ENCODE data around the gene TCF25.
"Not testable (repeated sequence)": the region's sequence is repeated elsewhere in the genome, so short reads cannot be mapped to it uniquely, and the experiment has no call there.

Gene TCF25

DNA sequence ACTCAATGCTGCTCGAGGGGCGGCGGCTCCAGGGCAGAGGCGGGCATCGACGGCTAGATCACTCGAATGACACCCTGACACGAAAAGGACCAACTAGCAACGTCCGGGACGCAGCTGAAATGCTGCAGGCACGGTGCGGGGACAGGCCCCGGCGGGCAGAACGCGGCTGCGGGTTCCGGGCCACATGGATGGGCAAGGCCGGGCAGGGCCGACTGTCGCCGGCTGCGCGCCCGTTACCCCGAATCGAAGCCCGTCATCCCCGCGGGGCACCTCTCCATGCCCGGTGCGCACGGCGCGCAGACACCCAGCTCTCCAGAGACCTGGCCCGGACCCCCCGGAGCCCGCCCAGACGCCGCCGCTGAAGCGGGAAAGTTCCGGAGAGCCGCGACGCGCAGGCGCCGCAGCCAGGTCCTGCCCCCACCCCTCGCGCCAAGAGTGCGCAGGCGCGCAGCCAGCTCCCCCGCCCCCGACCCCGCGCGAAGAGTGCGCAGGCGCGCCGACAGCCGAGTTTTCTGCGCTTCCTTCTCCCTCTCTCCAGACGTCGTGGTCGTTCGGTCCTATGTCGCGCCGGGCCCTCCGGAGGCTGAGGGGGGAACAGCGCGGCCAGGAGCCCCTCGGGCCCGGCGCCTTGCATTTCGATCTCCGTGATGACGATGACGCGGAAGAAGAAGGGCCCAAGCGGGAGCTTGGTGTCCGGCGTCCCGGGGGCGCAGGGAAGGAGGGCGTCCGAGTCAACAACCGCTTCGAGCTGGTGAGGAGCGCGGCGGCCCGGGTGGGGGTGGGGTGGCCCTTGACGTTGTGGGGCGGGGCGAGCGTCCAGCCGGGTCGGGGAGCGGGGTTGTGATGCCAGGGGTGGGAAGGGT is at the start of gene TCF25:
TCF25 (plus strand) TSS at position 484 of the 863 bp plus-strand sequence; CDS start at position 560, 76 bp downstream.
- in situ Hi-C loops (cut with HindIII; ENCODE audit: low sequenced_read_pairs): no loop called here

- in situ Hi-C loops (cut with HindIII; ENCODE audit: low sequenced_read_pairs): not testable (repeated sequence)
Measured at GRCh38 chr16:89823824-89824148, 49.6 kb upstream of the TCF25 start.

DNA sequence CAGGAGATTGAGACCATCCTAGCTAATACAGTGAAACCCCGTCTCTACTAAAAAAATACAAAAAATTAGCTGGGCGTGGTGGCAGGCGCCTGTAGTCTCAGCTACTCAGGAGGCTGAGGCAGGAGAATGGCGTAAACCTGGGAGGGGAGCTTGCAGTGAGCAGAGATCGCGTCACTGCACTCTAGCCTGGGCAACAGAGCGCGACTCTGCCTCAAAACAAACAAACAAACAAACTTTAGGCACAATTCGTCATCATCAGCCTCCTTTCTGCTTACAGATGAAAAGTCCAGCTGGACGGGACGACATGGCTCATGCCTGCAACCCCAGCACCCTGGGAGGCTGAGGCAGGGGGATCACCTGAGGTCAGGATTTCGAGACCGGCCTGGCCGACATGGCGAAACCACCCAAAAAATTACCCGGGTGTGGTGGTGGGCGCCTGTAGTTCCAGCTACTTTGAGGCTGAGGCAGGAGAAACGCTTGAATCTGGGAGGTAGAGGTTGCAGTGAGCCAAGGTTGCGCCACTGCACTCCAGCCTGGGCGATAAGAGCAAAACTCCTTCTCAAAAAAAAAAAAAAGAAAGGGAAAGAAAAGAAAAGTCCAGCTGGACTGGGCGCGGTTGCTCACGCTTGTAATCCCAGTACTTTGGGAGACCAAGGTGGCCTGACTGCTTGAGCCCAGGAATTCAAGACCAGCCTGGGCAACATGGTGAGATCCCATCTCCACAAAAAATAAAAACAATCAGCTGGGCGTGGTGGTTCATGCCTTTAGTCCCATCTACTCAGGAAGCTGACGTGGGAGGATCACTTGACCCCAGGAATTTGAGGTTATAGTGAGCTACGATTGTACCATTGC is 46.6 kb upstream of the TCF25 start:
- in situ Hi-C loops (cut with HindIII; ENCODE audit: low sequenced_read_pairs): no loop called here

DNA sequence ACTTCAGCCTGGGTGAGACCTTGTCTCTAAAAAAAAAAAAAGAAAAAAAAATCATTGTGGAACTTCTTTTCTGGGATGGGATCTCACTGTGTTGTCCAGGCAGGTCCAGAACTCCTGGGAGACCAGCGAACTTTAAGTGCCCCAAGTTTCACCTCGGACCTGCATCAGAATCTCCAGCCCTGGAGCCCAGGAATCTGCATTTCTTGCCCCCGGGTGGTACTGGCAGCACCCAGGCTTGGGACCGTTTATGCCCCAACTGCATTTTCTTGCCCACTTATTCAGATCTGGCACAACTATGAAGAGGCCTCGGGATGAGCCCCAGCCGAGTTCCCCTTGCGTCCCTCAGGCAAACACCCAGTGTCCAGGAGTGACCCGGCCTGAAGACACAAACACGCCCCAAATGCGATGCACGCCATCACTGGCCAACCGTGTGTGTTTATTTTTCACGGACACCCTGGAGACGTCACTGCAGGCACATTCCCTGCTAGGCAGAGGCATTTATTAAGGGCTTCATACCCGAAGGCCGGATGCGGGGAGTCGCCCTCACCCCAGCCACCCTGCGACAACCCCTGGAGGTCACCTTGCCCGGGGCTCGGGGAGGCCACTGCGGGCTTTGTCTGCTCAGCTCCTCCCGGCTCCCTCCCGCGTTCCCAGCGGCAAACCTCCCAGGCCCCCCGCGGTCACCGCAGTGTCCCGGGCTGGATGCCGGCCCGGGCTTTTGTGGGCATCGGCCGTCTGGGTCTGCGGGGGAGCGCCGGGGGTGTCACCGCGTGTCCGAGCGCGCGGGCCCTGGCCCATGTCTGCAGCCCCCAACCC is 45.8 kb upstream of the TCF25 start:
- in situ Hi-C loops (cut with HindIII; ENCODE audit: low sequenced_read_pairs): no loop called here

DNA sequence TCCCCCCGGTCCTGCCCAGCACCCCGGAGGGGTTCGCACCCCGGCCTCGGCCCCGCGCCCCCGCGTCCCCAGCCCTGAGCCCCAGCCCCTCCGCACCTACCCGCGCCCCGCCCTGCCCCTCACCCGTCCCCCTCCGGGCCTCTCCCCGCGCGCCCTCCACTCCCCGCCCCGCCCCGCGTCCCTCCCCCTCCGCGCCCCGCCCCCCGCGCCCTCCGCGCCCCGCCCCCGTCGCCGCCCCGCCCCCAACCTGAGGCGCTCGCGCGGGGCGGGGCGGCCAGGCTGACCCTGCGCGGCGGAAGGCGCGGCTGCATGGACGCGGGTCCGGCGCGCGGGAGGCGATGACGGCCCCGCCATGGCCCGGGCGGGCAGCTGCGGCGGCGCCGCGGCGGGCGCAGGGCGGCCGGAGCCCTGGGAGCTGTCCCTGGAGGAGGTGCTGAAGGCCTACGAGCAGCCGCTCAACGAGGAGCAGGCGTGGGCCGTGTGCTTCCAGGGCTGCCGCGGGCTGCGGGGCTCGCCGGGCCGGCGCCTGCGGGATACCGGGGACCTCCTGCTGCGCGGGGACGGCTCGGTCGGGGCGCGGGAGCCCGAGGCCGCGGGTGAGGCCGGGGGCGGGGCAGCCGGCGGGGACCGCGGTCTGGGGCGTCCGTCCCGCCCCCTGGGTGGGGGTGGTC is 45.1 kb upstream of the TCF25 start, which contains the start of gene SPIRE2:
SPIRE2 (plus strand) TSS at position 277 of the 671 bp plus-strand sequence; CDS start at position 353, 76 bp downstream.
- in situ Hi-C loops (cut with HindIII; ENCODE audit: low sequenced_read_pairs): no loop called here

DNA sequence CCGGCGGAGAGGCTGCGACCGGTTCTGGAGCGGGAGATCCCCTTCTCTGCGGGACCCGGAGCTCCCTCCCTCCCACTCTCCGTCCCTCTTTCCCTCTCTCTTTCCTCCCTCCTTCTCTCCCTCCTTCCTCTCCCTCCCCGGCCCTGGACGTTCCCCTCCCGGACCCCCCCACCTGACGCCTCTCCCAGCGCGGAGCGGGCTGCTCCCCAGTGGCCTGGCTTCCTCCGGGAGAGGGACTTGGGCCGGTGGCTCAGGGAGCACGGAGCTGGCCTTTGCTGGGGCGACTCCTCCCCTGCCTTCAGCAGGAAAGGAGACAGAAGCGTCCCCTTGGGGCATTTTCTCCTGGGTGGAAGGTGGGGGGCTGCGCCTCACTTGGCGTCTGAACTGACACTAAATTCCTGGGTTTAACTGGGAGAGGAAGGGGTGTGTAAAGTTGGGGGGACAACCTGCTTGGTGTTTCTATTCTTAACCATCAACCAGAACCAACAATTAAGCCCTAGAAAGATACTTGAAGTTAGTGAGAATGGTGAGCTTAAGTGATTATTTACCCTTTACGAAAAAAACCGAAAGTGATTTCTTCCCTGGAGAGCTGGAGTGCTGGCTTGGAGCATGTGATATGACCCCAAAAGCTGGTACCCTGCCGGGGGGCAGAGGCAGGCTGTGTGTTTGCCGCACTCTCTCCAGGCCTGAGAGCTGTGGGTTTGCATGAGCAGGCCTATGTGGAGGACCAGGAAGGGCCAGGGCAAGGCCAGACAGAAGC is 44.3 kb upstream of the TCF25 start:
- in situ Hi-C loops (cut with HindIII; ENCODE audit: low sequenced_read_pairs): no loop called here

GRCh38 chr16:89829630-89830437 is 43.6 kb upstream of the TCF25 start:
- in situ Hi-C loops (cut with HindIII; ENCODE audit: low sequenced_read_pairs): no loop called here

- in situ Hi-C loops (cut with HindIII; ENCODE audit: low sequenced_read_pairs): no loop called here
Measured at GRCh38 chr16:89831810-89832328, 41.5 kb upstream of the TCF25 start.

DNA sequence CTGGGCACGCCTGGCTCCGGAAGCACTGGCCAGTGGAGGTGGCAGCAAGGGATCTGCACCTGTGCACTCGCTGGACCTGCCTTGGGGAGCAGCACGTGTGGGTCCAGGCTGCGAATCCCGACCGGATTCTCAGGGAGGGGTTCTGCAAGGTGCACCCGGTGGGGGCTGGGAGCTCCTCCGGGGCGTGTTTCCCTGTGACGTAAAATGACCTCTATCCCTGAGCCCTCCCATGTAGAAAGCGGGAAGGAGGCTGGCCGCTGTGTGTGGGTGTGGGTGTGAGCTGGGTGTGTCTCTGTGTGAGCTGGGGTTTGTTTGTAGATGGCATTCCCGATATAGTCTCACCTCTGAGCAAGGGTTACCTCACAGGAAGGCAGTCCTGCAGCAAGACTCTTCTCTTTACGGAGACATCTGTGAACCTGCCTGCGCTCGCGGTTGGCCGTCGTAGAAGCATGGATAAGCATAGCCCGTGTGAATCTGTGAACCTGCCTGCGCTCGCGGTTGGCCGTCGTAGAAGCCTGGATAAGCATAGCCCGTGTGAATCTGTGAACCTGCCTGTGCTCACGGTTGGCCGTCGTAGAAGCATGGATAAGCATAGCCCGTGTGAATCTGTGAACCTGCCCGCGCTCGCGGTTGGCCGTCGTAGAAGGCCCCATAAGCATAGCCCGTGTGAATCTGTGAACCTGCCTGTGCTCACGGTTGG is 39.6 kb upstream of the TCF25 start:
- in situ Hi-C loops (cut with HindIII; ENCODE audit: low sequenced_read_pairs): not testable (repeated sequence)

DNA sequence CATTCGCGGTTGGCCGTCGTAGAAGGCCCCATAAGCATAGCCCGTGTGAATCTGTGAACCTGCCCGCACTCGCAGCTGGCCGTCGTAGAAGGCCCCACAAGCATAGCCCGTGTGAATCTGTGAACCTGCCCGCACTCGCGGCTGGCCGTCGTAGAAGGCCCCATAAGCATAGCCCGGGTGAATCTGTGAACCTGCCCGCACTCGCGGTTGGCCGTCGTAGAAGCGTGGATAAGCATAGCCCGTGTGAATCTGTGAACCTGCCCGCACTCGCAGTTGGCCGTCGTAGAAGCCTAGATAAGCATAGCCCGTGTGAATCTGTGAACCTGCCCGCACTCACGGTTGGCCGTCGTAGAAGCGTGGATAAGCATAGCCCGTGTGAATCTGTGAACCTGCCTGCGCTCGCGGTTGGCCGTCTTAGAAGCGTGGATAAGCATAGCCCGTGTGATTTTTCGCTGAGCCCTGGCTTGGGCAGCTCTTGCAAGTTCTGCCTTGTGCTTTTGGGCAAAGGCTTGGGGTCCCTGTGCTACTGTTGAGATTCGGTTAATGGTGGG is 38.5 kb upstream of the TCF25 start:
- in situ Hi-C loops (cut with HindIII; ENCODE audit: low sequenced_read_pairs): not testable (repeated sequence)

GRCh38 chr16:89836484-89836883 is 36.9 kb upstream of the TCF25 start:
- in situ Hi-C loops (cut with HindIII; ENCODE audit: low sequenced_read_pairs): not testable (repeated sequence)

- in situ Hi-C loops (cut with HindIII; ENCODE audit: low sequenced_read_pairs): no loop called here
Measured at GRCh38 chr16:89837014-89837546, 36.3 kb upstream of the TCF25 start.

GRCh38 chr16:89841275-89841674 is 32.1 kb upstream of the TCF25 start:
- in situ Hi-C loops (cut with HindIII; ENCODE audit: low sequenced_read_pairs): no loop called here

DNA sequence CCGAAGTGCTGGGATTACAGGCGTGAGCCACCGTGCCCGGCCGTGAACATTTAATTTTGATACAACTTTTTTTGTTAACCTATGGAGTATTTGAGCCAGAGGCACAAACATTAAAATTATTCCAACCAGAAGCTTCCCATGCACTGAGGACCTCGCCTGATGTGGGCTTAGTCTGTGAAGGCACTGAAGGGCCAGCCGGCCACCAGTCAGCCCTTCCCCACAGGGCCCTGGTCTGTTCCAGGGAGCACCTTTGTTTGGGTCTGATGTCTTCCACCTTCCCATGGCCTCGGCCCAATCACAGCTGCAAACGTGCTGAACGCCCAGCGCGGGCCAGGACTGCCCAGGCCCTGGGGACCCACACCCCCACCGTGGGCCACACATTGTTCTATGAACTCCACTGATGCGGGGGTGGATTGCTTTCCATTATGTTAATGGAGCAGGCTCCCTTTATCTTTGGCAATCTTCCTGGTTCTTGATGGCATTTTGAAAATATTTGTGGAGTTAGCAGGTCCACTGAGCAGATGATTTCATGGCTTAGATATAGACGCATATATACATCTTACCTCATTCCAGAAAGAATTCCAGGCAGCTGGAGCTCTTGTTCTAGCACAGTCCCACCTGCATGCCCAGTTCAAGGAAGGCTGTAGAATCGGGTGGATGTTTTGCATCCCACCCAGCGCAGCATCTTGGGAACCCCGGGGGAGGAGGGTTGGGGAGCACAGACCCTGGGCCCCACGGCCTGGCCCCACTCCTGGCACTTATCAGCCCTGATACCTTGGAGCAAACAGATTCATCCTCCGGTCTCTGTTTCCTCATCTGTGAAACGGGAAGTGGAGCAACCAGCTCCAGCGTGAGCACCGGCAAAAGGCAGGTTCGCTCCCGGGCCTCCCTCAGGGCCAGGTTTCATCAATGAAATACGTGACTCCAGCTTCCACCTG is 30.7 kb upstream of the TCF25 start:
- in situ Hi-C loops (cut with HindIII; ENCODE audit: low sequenced_read_pairs): no loop called here

GRCh38 chr16:89843409-89844350 is 29.7 kb upstream of the TCF25 start:
- in situ Hi-C loops (cut with HindIII; ENCODE audit: low sequenced_read_pairs): no loop called here
